Measurements from ENCODE around the gene SLC27A2. TPM values are rescaled to one million over a fixed set of nuclear protein-coding genes. Genes with fewer than 3 reads are reported as not detected.
"Not testable (repeated sequence)": the region's sequence is repeated elsewhere in the genome, so short reads cannot be mapped to it uniquely, and the experiment has no call there.

Gene SLC27A2
- total RNA-seq, 1 experiment from 2014 or later, result 0.77 TPM

GRCh38 chr15:50187525-50187924, 5.5 kb downstream of the SLC27A2 start:
- H3K36me3 ChIP-seq (ENCODE audit: insufficient read depth, low read length, poor library complexity, severe bottlenecking), result no peaks in the 10 kb centered on the region
- H3K9me3 ChIP-seq (ENCODE audit: low read depth, low read length, poor library complexity, severe bottlenecking), result no peaks in the 10 kb centered on the region
- peaks cover 6% of the 10 kb centered on the region for H3K27me3 ChIP-seq (replicated peaks; ENCODE audit: insufficient read depth, low read depth, low read length, poor library complexity)
- H3K27ac ChIP-seq (ENCODE audit: low read depth, low read length, poor library complexity, severe bottlenecking), result no peak overlapping the region
- CTCF ChIA-PET, result interaction anchor here (0.6 kb wide), 1 partner anchor 128 kb away, joined by 5 read pairs; no protein-coding TSS in a partner anchor
- no peak for DNase-seq (ENCODE audit: low spot score)
- H3K4me3 ChIP-seq (ENCODE audit: low read depth, low read length, poor library complexity, severe bottlenecking), result no peak overlapping the region
- H3K4me1 ChIP-seq (ENCODE audit: insufficient read depth, low read length, poor library complexity, severe bottlenecking), result no peaks in the 10 kb centered on the region
- intact Hi-C loops (cut with micrococcal nuclease; ENCODE audit: unreplicated experiment), result no loop called here
- no peak for TF ChIP-seq EZH2 (IDR thresholded peaks at IDR 0.05; ENCODE audit: borderline replicate concordance, low read depth, low read length, poor library complexity, severe bottlenecking)
- TF ChIP-seq, protein P1, sequence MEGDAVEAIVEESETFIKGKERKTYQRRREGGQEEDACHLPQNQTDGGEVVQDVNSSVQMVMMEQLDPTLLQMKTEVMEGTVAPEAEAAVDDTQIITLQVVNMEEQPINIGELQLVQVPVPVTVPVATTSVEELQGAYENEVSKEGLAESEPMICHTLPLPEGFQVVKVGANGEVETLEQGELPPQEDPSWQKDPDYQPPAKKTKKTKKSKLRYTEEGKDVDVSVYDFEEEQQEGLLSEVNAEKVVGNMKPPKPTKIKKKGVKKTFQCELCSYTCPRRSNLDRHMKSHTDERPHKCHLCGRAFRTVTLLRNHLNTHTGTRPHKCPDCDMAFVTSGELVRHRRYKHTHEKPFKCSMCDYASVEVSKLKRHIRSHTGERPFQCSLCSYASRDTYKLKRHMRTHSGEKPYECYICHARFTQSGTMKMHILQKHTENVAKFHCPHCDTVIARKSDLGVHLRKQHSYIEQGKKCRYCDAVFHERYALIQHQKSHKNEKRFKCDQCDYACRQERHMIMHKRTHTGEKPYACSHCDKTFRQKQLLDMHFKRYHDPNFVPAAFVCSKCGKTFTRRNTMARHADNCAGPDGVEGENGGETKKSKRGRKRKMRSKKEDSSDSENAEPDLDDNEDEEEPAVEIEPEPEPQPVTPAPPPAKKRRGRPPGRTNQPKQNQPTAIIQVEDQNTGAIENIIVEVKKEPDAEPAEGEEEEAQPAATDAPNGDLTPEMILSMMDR (conservative IDR thresholded peaks at IDR 0.05; ENCODE audit: low read depth, low read length), result no peak
- BruUV-seq (replicated peaks), result no TSS peak
- POLR2A ChIA-PET (ENCODE audit: low non-redundant PET), result no interaction called here

- POLR2A ChIA-PET (ENCODE audit: low non-redundant PET), result no interaction called here
- Histone ChIP-seq H3K4me1 (ENCODE audit: insufficient read depth, low read length, poor library complexity, severe bottlenecking) (no peaks in the 10 kb centered on the region), H3K27ac (ENCODE audit: low read depth, low read length, poor library complexity, severe bottlenecking) (no peak overlapping the region), H3K9me3 (ENCODE audit: low read depth, low read length, poor library complexity, severe bottlenecking) (no peaks in the 10 kb centered on the region), H3K4me3 (ENCODE audit: low read depth, low read length, poor library complexity, severe bottlenecking) (no peak overlapping the region), H3K27me3 (replicated peaks; ENCODE audit: insufficient read depth, low read depth, low read length, poor library complexity) (peaks cover 1% of the 10 kb centered on the region), H3K36me3 (ENCODE audit: insufficient read depth, low read length, poor library complexity, severe bottlenecking) (no peaks in the 10 kb centered on the region)
- no peak for DNase-seq (ENCODE audit: low spot score)
- no TSS peak for BruUV-seq (replicated peaks)
- CTCF ChIA-PET, result interaction anchor here (0.6 kb wide), 1 partner anchor 128 kb away, joined by 5 read pairs; no protein-coding TSS in a partner anchor
- TF ChIP-seq EZH2 (IDR thresholded peaks at IDR 0.05; ENCODE audit: borderline replicate concordance, low read depth, low read length, poor library complexity, severe bottlenecking), result no peak
- TF ChIP-seq, protein P1 (conservative IDR thresholded peaks at IDR 0.05; ENCODE audit: low read depth, low read length), result no peak
- intact Hi-C loops (cut with micrococcal nuclease; ENCODE audit: unreplicated experiment), result no loop called here
These were observed 6.0 kb downstream of the SLC27A2 start for GRCh38 chr15:50187997-50188396.

DNA sequence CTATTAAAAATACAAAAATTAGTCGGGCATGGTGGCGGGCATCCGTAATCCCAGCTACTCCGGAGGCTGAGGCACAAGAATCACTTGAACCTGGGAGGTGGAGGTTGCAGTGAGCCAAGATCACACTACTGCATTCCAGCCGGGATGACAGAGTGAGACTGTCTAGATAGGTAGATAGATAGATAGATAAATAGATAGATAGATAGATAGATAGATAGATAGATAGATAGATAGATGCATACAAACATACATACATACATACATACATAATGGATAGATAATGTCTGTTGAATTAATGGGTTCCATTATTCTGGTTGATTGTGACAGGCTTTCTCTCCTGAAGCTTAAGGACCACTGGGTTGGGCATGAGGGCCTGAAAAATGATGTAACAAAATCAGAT, 6.8 kb downstream of the SLC27A2 start:
- H3K4me3 ChIP-seq (ENCODE audit: low read depth, low read length, poor library complexity, severe bottlenecking); DNase-seq (ENCODE audit: low spot score); intact Hi-C loops (cut with micrococcal nuclease; ENCODE audit: unreplicated experiment); H3K4me1 ChIP-seq (ENCODE audit: insufficient read depth, low read length, poor library complexity, severe bottlenecking); H3K9me3 ChIP-seq (ENCODE audit: low read depth, low read length, poor library complexity, severe bottlenecking); H3K27ac ChIP-seq (ENCODE audit: low read depth, low read length, poor library complexity, severe bottlenecking); POLR2A ChIA-PET (ENCODE audit: low non-redundant PET); H3K36me3 ChIP-seq (ENCODE audit: insufficient read depth, low read length, poor library complexity, severe bottlenecking); CTCF ChIA-PET; BruUV-seq (replicated peaks); H3K27me3 ChIP-seq (replicated peaks; ENCODE audit: insufficient read depth, low read depth, low read length, poor library complexity): not testable (repeated sequence)

GRCh38 chr15:50189633-50190032, 7.6 kb downstream of the SLC27A2 start:
- Histone ChIP-seq H3K4me1 (ENCODE audit: insufficient read depth, low read length, poor library complexity, severe bottlenecking) (no peaks in the 10 kb centered on the region), H3K36me3 (ENCODE audit: insufficient read depth, low read length, poor library complexity, severe bottlenecking) (no peaks in the 10 kb centered on the region), H3K9me3 (ENCODE audit: low read depth, low read length, poor library complexity, severe bottlenecking) (no peaks in the 10 kb centered on the region), H3K27me3 (replicated peaks; ENCODE audit: insufficient read depth, low read depth, low read length, poor library complexity) (no peaks in the 10 kb centered on the region), H3K27ac (ENCODE audit: low read depth, low read length, poor library complexity, severe bottlenecking) (no peak overlapping the region), H3K4me3 (ENCODE audit: low read depth, low read length, poor library complexity, severe bottlenecking) (no peak overlapping the region)
- intact Hi-C loops (cut with micrococcal nuclease; ENCODE audit: unreplicated experiment), result no loop called here
- CTCF ChIA-PET, result no interaction called here
- POLR2A ChIA-PET (ENCODE audit: low non-redundant PET), result interaction anchor here (0.6 kb wide), 1 partner anchor 1625 kb away, joined by 3 read pairs; no protein-coding TSS in a partner anchor
- no TSS peak for BruUV-seq (replicated peaks)
- TF ChIP-seq, protein P1 (conservative IDR thresholded peaks at IDR 0.05; ENCODE audit: low read depth, low read length), result no peak
- TF ChIP-seq EZH2 (IDR thresholded peaks at IDR 0.05; ENCODE audit: borderline replicate concordance, low read depth, low read length, poor library complexity, severe bottlenecking), result no peak
- no peak for DNase-seq (ENCODE audit: low spot score)
